Liver (tissue), 9 donors: Measurements from ENCODE around the gene EML4. TPM values are rescaled to one million over a fixed set of nuclear protein-coding genes. Genes with fewer than 3 reads are reported as not detected.

ENCODE experiments used
- DNase-seq: peaks from one replicate; pipeline ENCODE4 v3.0.0-alpha.2; 2017; ENCODE audit warnings: low spot score
- H3K27ac ChIP-seq, 2 donors: one replicate each; pipeline ENCODE4 v1.7.0; 2013; ENCODE audit warnings: inconsistent platforms in 2 of 2, low read length in 2 of 2, control low read depth in 1 of 2, low read depth in 1 of 2, mild to moderate bottlenecking in 1 of 2
- H3K27me3 ChIP-seq, 4 donors: one replicate each; pipeline versions ENCODE4 v1.6.1 to v1.7.0; 2013; ENCODE audit warnings: low read length in 3 of 4, inconsistent platforms in 1 of 4, mild to moderate bottlenecking in 1 of 4, moderate library complexity in 1 of 4; ENCODE audit not compliant: control insufficient read depth in 4 of 4, insufficient read depth in 4 of 4
- H3K36me3 ChIP-seq, 4 donors: one replicate each; pipeline versions ENCODE4 v1.6.1 to v1.7.0; 2013; ENCODE audit warnings: low read length in 3 of 4, mild to moderate bottlenecking in 3 of 4, low read depth in 1 of 4, moderate library complexity in 1 of 4; ENCODE audit not compliant: control insufficient read depth in 4 of 4, insufficient read depth in 3 of 4
- H3K4me1 ChIP-seq, 4 donors: one replicate each; pipeline versions ENCODE4 v1.6.1 to v1.7.0; 2013; ENCODE audit warnings: low read length in 3 of 4, mild to moderate bottlenecking in 3 of 4, moderate library complexity in 1 of 4; ENCODE audit not compliant: control insufficient read depth in 4 of 4, insufficient read depth in 4 of 4
- H3K4me3 ChIP-seq, 3 donors: one replicate each; pipeline versions ENCODE4 v1.6.1 to v1.7.0; 2013; ENCODE audit warnings: low read length in 3 of 3, control low read depth in 1 of 3, low read depth in 1 of 3, mild to moderate bottlenecking in 1 of 3
- H3K9ac ChIP-seq, 2 donors: one replicate each; pipeline ENCODE4 v1.7.0; 2013; ENCODE audit warnings: low read length in 2 of 2, mild to moderate bottlenecking in 2 of 2, moderate library complexity in 2 of 2, control low read depth in 1 of 2, low read depth in 1 of 2
- H3K9me3 ChIP-seq, 4 donors: one replicate each; pipeline versions ENCODE4 v1.6.1 to v1.7.0; 2013; ENCODE audit warnings: low read length in 3 of 4; ENCODE audit not compliant: control insufficient read depth in 4 of 4
- EGR1 ChIP-seq, 2 donors: IDR thresholded peaks; 2 replicates each; pipeline ENCODE4 v1.6.1; 2016 to 2018; ENCODE audit warnings: antibody characterized with exemption in 2 of 2, low read depth in 2 of 2
- FOXA2 ChIP-seq: IDR thresholded peaks from 2 replicates; pipeline ENCODE4 v1.6.1; 2016; ENCODE audit warnings: antibody characterized with exemption
- GABPA ChIP-seq, 2 donors: IDR thresholded peaks in 1 of 2; conservative IDR thresholded peaks in 1 of 2; 2 replicates each; pipeline ENCODE4 v1.6.1; 2016; ENCODE audit warnings: antibody characterized with exemption in 2 of 2, mild to moderate bottlenecking in 1 of 2, moderate library complexity in 1 of 2
- HNF4A ChIP-seq, 2 donors: conservative IDR thresholded peaks; 2 replicates each; pipeline ENCODE4 v1.6.1; 2016; ENCODE audit warnings: antibody characterized with exemption in 2 of 2, mild to moderate bottlenecking in 2 of 2
- HNF4G ChIP-seq: IDR thresholded peaks from 2 replicates; pipeline ENCODE4 v1.6.1; 2016; ENCODE audit warnings: antibody characterized with exemption
- JUND ChIP-seq, 2 donors: IDR thresholded peaks; 2 replicates each; pipeline ENCODE4 v1.6.1; 2016; ENCODE audit warnings: antibody characterized with exemption in 2 of 2
- NR2F2 ChIP-seq: IDR thresholded peaks from 2 replicates; pipeline ENCODE4 v1.6.1; 2016; ENCODE audit warnings: antibody characterized with exemption
- RAD21 ChIP-seq, 2 donors: IDR thresholded peaks; 2 replicates each; pipeline ENCODE4 v1.6.1; 2016; ENCODE audit warnings: antibody characterized with exemption in 2 of 2, mild to moderate bottlenecking in 2 of 2
- RXRA ChIP-seq, 2 donors: IDR thresholded peaks; 2 replicates each; pipeline ENCODE4 v1.6.1; 2017 to 2018; ENCODE audit warnings: antibody characterized with exemption in 2 of 2, mild to moderate bottlenecking in 1 of 2
- SP1 ChIP-seq: IDR thresholded peaks from 2 replicates; pipeline ENCODE4 v1.6.1; 2018; ENCODE audit warnings: antibody characterized with exemption, mild to moderate bottlenecking
- TAF1 ChIP-seq: conservative IDR thresholded peaks from 2 replicates; pipeline ENCODE4 v1.6.1; 2016; ENCODE audit warnings: antibody characterized with exemption, mild to moderate bottlenecking
- YY1 ChIP-seq: IDR thresholded peaks from 2 replicates; pipeline ENCODE4 v1.6.1; 2016; ENCODE audit warnings: antibody characterized with exemption, mild to moderate bottlenecking
- WGBS: extraction: QIAGEN DNeasy Blood & Tissue Kit; methylation state at CpG from one replicate; pipeline ENCODE4 v1.1.7; 2013; 5-methylcytosine and 5-hydroxymethylcytosine counted together
- polyA plus RNA-seq, 2 donors: library from polyadenylated mRNA; stranded (reverse) in 1 of 2; unstranded in 1 of 2; fragments of 200-250 nt in 1 of 2; fragments of >200 nt in 1 of 2; fragmentation: Nextera tagmentation in 1 of 2; extraction: Ambion mirVana in 1 of 2; gene quantifications; one replicate each; pipeline versions ENCODE4 v1.2.1 to v1.2.3, GENCODE V29; 2013 to 2015
- total RNA-seq, 2 donors: library from RNA; depleted of rRNA; stranded (reverse); fragments of >200 nt; gene quantifications; one replicate each; pipeline ENCODE4 v1.2.3, GENCODE V29; 2014
- TF ChIP-seq, protein P1 (sequence below): fragments of 150-350 bp; IDR thresholded peaks from 2 replicates; pipeline ENCODE4 v1.5.1; 2017; ENCODE audit warnings: improper control_type of control experiment, low read depth, low read length; ENCODE audit not compliant: missing input control
- TF ChIP-seq, protein P2 (sequence below): IDR thresholded peaks from 2 replicates; pipeline ENCODE4 v1.6.1; 2016; ENCODE audit warnings: antibody characterized with exemption
- TF ChIP-seq, protein P3 (sequence below): IDR thresholded peaks from 2 replicates; pipeline ENCODE4 v1.6.1; 2016; ENCODE audit warnings: antibody characterized with exemption, mild to moderate bottlenecking
- TF ChIP-seq, protein P4 (sequence below): IDR thresholded peaks from 2 replicates; pipeline ENCODE4 v1.6.1; 2016; ENCODE audit warnings: antibody characterized with exemption
- TF ChIP-seq, protein P5 (sequence below): IDR thresholded peaks from 2 replicates; pipeline ENCODE4 v1.6.1; 2016; ENCODE audit warnings: antibody characterized with exemption
- donor health status: healthy.
- donor health status: healthy.
- donor health status: healthy.
- donor health status: healthy.
- donor health status: healthy.

EML4 gene
- total and polyA plus RNA-seq, 4 donors, result 12.8 to 49.6 (median 34.8) TPM

DNA sequence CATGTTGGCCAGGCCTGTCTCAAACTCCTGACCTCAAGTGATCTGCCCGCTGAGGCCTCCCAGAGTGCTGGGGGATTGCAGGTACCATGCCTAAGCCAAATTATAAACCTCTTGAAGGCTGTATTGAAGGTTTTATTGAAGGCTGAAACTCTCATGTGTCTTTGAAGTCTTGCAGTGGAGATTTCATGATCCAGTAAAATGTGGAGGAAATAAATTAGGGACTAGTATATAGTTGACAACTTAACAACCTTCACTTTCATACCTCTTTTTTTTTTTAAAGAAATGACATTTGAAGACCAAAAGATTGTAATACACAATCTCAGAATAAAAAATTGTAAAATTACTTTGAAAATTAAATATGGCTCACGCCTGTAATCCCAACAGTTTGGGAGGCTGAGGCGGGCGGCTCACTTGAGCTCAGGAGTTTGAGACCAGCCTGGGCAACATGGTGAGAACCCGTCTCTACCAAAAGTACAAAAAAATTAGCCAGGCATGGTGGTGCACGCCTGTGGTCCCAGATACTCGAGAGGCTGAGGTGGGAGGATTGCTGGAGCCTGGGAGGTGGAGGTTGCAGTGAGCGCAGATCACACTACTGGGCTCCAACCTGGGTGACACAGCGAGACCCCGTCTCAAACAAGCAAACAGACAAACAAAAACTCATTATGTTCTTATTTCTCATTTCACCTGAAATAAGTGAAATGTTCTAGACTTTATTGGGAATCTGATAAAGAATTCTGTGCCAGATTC is 8.0 kb downstream of the EML4 start:
- WGBS, result 97% methylated on average over 10 of the region's 10 CpGs
- DNase-seq, result no peak
- Histone ChIP-seq H3K27me3 (no peaks in the 10 kb centered on the region), H3K36me3 (no peaks in the 10 kb centered on the region), H3K9me3 (no peaks in the 10 kb centered on the region), H3K4me1 (peaks cover 7 to 28% (median 18%) of the 10 kb centered on the region in 4 donors), H3K9ac (no peak overlapping the region), H3K27ac (no peak overlapping the region), H3K4me3 (no peak overlapping the region)
- TF ChIP-seq JUND (IDR thresholded peaks at IDR 0.05) (no peak), NR2F2 (no peak), GABPA (IDR thresholded peaks at IDR 0.05 in 1 of 2, conservative IDR thresholded peaks at IDR 0.05 in 1 of 2) (no peak), HNF4G (no peak), SP1 (no peak), FOXA2 (no peak), RAD21 (IDR thresholded peaks at IDR 0.05) (no peak), RXRA (IDR thresholded peaks at IDR 0.05) (no peak)
- TF ChIP-seq, protein P1, sequence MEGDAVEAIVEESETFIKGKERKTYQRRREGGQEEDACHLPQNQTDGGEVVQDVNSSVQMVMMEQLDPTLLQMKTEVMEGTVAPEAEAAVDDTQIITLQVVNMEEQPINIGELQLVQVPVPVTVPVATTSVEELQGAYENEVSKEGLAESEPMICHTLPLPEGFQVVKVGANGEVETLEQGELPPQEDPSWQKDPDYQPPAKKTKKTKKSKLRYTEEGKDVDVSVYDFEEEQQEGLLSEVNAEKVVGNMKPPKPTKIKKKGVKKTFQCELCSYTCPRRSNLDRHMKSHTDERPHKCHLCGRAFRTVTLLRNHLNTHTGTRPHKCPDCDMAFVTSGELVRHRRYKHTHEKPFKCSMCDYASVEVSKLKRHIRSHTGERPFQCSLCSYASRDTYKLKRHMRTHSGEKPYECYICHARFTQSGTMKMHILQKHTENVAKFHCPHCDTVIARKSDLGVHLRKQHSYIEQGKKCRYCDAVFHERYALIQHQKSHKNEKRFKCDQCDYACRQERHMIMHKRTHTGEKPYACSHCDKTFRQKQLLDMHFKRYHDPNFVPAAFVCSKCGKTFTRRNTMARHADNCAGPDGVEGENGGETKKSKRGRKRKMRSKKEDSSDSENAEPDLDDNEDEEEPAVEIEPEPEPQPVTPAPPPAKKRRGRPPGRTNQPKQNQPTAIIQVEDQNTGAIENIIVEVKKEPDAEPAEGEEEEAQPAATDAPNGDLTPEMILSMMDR, result no peak
- TF ChIP-seq, protein P2, sequence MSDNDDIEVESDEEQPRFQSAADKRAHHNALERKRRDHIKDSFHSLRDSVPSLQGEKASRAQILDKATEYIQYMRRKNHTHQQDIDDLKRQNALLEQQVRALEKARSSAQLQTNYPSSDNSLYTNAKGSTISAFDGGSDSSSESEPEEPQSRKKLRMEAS, result no peak
- TF ChIP-seq, protein P3, sequence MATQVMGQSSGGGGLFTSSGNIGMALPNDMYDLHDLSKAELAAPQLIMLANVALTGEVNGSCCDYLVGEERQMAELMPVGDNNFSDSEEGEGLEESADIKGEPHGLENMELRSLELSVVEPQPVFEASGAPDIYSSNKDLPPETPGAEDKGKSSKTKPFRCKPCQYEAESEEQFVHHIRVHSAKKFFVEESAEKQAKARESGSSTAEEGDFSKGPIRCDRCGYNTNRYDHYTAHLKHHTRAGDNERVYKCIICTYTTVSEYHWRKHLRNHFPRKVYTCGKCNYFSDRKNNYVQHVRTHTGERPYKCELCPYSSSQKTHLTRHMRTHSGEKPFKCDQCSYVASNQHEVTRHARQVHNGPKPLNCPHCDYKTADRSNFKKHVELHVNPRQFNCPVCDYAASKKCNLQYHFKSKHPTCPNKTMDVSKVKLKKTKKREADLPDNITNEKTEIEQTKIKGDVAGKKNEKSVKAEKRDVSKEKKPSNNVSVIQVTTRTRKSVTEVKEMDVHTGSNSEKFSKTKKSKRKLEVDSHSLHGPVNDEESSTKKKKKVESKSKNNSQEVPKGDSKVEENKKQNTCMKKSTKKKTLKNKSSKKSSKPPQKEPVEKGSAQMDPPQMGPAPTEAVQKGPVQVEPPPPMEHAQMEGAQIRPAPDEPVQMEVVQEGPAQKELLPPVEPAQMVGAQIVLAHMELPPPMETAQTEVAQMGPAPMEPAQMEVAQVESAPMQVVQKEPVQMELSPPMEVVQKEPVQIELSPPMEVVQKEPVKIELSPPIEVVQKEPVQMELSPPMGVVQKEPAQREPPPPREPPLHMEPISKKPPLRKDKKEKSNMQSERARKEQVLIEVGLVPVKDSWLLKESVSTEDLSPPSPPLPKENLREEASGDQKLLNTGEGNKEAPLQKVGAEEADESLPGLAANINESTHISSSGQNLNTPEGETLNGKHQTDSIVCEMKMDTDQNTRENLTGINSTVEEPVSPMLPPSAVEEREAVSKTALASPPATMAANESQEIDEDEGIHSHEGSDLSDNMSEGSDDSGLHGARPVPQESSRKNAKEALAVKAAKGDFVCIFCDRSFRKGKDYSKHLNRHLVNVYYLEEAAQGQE, result no peak

DNA sequence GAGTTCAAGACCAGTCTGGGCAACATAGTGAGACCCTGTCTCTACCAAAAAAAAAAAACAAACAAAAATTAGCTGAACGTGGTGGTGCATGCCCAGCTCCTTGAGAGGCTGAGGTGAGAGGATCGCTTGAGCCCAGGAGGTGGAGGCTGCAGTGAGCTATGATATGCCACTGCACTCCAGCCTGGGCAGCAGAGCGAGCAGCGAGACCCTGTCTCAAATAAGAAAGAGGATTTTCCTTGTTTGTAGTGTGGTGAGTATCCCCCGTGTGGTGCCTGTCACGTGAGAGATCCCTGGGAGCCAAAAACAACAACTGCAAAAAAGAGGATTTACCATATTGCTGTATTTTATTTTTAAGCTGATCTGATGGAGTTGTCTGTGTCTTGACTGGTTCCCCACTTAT is 9.2 kb downstream of the EML4 start:
- no peaks in the 10 kb centered on the region for H3K9me3 ChIP-seq
- no peaks in the 10 kb centered on the region for H3K36me3 ChIP-seq
- no peak for DNase-seq
- H3K27ac ChIP-seq, result no peak overlapping the region
- no peak overlapping the region for H3K9ac ChIP-seq
- WGBS, result 89% methylated on average over 6 of the region's 6 CpGs
- no peak overlapping the region for H3K4me3 ChIP-seq
- H3K4me1 ChIP-seq, result peaks cover 6 to 37% (median 23%) of the 10 kb centered on the region in 4 donors
- H3K27me3 ChIP-seq, result no peaks in the 10 kb centered on the region
- TF ChIP-seq YY1, result no peak
- no peak for TF ChIP-seq FOXA2
- no peak for TF ChIP-seq RXRA (IDR thresholded peaks at IDR 0.05)
- TF ChIP-seq TAF1, result no peak
- TF ChIP-seq, protein P1, result no peak
- no peak for TF ChIP-seq JUND (IDR thresholded peaks at IDR 0.05)
- TF ChIP-seq, protein P4, sequence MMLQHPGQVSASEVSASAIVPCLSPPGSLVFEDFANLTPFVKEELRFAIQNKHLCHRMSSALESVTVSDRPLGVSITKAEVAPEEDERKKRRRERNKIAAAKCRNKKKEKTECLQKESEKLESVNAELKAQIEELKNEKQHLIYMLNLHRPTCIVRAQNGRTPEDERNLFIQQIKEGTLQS, result no peak
- TF ChIP-seq, protein P5, sequence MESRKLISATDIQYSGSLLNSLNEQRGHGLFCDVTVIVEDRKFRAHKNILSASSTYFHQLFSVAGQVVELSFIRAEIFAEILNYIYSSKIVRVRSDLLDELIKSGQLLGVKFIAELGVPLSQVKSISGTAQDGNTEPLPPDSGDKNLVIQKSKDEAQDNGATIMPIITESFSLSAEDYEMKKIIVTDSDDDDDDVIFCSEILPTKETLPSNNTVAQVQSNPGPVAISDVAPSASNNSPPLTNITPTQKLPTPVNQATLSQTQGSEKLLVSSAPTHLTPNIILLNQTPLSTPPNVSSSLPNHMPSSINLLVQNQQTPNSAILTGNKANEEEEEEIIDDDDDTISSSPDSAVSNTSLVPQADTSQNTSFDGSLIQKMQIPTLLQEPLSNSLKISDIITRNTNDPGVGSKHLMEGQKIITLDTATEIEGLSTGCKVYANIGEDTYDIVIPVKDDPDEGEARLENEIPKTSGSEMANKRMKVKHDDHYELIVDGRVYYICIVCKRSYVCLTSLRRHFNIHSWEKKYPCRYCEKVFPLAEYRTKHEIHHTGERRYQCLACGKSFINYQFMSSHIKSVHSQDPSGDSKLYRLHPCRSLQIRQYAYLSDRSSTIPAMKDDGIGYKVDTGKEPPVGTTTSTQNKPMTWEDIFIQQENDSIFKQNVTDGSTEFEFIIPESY, result no peak
- no peak for TF ChIP-seq SP1
- TF ChIP-seq HNF4G, result no peak
- TF ChIP-seq, protein P3, result no peak
- TF ChIP-seq EGR1 (IDR thresholded peaks at IDR 0.05; ENCODE audit: low read depth in 2 of 2), result no peak
- no peak for TF ChIP-seq NR2F2
- no peak for TF ChIP-seq RAD21 (IDR thresholded peaks at IDR 0.05)
- TF ChIP-seq HNF4A (conservative IDR thresholded peaks at IDR 0.05), result no peak
